NCI-H2196 (cell line): ENCODE results near the gene WNT6.

Source experiments
- DNase-seq: peaks from one replicate; lab custom pipeline; 2025; ENCODE audit not compliant: unreplicated experiment; lab: John Stamatoyannopoulos, UW

Gene WNT6

DNA sequence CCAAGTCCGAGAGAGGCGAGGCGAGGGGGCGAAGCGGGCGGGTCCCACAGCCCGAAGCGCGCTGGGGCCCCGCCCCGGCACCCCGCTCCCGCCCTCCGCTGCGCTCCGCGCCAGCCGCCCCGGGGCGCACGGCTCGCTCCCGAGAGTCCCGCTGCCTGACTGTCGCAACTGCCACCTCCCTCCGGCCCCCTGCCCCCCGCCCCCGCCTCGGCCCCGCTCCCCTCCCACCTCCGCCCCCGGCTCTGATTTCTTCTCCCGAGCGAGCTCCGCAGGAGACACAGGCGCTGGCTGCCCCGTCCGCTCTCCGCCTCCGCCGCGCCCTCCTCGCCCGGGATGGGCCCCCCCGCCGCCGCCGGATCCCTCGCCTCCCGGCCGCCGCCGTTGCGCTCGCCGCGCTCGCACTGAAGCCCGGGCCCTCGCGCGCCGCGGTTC, at the start of gene WNT6:
TSS of gene WNT6 (plus strand) at position 250 of the 432 bp plus-strand sequence. CDS start 233 bp downstream, outside the sequence.
- DNase-seq: no peak

DNA sequence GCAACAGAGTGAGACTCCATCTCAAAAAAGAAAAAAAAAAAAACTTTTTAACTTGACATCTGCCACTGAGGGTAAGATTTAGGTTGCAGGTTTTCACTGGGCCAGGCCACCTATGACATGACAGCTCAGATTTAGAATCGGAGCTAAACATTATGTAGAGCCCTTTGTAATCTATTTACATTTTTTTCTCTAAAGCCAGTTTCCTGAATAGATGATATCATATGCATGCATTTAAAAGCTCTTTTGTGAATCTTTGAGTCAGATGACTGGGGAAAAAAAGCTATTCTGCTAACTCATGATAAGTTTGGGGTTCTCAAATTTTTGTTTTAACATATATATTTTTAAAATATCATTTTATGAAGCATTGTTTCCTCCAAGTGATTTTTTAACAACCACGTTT, 49.3 kb upstream of the WNT6 start:
- DNase-seq: no peak

DNA sequence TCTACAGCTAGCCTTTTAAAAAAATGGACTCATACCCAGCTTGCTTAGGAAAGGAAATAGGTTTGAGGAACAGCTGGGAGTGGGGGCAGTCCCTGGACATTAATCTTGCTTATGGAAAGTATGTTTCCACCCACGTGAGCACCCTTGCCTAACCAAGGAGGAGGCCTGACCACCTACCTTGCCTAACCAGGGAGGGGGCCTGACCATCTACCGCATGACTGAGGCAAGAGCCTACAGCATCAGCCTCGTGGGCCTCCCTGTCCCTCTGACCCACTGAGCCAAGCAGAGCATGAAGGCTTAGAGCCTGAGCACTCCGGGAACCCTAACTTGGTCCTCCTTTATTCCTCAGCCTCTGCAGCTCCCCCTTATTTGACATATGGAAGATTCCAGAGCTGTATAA, 48.2 kb upstream of the WNT6 start:
- DNase-seq: no peak

DNA sequence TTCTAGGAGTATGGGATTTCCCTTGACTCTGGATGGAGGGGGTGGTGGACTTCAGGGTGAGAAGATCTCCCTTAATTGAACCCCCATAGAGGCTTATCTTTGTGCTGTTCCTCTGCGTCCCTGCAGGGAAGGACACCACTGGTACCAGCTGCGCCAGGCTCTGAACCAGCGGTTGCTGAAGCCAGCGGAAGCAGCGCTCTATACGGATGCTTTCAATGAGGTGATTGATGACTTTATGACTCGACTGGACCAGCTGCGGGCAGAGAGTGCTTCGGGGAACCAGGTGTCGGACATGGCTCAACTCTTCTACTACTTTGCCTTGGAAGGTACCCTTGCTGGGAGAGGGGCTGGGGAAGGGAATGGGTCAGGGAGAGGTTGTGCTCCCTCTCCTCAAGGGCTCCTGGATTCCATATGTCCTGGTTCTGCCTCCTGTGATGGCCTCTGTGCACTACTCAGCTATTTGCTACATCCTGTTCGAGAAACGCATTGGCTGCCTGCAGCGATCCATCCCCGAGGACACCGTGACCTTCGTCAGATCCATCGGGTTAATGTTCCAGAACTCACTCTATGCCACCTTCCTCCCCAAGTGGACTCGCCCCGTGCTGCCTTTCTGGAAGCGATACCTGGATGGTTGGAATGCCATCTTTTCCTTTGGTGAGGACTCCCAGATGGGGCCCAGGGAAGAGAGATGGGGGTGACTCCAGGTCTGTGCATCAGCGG, 47.3 kb upstream of the WNT6 start:
- DNase-seq: no peak

DNA sequence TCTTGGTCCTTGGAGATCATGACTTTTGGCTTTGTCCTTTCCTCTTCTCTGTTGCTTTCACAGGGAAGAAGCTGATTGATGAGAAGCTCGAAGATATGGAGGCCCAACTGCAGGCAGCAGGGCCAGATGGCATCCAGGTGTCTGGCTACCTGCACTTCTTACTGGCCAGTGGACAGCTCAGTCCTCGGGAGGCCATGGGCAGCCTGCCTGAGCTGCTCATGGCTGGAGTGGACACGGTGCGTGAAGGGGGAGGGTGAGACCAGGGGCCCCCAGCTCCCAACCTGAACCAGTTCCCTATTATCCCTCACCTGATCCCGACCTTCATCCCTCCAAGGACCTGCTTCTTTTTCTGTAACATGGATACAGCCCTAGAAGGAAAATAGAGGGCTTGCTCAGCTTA, 46.7 kb upstream of the WNT6 start:
- DNase-seq: no peak

DNA sequence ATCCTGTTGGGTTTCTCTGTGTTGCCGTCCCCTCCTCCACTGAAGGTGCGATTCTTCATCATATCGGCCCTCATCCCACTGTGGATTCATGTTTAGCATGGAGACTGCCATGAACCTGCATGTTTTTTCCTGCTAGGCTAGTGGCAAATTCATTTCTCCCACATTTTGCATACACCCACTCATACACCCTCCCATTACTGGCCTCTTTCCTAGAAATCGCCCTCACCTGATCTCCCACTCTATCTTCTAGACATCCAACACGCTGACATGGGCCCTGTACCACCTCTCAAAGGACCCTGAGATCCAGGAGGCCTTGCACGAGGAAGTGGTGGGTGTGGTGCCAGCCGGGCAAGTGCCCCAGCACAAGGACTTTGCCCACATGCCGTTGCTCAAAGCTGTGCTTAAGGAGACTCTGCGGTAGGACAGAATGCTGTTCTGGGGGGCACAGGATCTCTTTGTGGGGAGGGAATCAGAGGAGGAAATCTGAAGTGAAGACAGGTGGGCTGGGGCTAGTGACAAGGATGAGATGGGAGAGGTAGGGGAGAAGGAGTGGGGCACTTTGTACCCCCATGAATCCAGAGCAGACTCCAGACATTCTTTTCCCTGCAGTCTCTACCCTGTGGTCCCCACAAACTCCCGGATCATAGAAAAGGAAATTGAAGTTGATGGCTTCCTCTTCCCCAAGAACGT, 45.7 kb upstream of the WNT6 start:
- DNase-seq: no peak

DNA sequence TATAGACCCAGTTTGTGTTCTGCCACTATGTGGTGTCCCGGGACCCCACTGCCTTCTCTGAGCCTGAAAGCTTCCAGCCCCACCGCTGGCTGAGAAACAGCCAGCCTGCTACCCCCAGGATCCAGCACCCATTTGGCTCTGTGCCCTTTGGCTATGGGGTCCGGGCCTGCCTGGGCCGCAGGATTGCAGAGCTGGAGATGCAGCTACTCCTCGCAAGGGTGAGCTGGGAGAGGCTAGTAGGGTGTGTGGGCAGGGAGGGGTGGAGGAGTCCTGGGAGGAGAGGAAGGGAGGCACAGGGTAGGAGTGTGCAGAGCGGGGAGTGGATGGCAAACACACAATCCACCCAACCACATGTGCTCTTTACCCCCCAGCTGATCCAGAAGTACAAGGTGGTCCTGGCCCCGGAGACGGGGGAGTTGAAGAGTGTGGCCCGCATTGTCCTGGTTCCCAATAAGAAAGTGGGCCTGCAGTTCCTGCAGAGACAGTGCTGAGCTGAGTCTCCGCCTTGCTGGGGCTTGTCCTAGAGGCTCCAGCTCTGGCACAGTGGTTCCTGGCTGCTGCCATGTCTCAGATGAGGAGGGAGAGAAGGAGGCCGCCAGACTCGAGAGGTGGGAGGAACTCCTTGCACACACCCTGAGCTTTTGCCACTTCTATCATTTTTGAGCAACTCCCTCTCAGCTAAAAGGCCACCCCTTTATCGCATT, 44.9 kb upstream of the WNT6 start:
- no peak for DNase-seq

DNA sequence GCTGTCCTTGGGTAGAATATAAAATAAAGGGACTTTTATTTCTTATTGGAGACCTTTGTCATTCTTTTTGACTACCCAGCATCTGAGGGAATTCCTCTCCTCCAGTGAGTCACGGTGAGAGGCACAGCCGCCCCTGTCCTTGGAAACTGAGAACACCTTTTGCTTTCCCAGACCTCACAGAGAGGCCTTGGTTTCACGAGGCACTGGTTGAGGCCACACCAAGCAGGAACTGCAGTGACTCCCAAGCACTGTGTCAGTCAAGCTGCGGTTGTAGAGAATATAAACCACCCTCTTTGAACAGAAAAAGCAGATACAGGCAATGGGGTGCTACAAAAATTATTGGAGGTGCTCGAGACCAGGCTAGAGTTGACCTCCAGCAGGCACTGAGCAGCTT, 44.4 kb upstream of the WNT6 start:
- no peak for DNase-seq

DNA sequence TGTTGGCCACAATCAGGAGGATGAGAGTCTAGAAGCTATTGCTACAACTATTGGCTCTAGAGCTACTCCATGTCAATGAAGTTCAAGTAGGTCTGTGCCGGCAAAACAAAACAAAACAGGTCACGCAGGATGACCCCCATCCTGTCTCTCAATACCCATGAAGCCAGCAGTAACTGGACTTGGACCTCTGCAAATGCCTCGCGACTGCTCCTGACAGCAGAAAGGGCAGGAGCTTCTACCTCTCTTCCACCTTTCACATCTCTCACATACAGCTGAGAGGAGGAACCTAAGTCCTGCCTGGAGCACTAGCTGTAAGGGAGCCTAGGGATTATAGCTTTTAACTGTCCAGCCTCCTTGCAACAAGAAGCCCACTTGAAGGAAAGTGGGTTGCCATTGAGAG, 44.0 kb upstream of the WNT6 start:
- no peak for DNase-seq

DNA sequence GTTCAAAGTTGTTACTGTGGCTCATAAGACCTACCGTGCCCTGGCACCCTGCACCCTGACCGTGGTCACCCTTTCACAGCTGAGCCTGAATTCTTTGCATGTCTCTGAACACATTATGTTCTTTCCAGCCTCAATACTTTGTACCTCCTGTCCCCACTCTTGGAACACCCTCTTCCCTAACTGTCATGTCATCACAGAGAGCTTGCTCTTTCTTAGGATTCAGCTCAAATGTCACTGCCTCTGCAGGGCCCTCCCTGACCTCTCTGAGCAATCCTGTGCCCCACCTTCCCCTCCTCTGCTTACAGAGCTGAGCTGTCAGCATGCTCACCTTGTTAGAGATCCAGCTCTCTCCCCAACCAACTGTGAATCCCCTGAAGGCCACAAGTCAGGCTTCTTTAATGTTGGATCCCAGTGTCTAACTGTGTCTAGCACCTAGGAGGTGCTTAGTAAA, 43.0 kb upstream of the WNT6 start:
- no peak for DNase-seq

DNA sequence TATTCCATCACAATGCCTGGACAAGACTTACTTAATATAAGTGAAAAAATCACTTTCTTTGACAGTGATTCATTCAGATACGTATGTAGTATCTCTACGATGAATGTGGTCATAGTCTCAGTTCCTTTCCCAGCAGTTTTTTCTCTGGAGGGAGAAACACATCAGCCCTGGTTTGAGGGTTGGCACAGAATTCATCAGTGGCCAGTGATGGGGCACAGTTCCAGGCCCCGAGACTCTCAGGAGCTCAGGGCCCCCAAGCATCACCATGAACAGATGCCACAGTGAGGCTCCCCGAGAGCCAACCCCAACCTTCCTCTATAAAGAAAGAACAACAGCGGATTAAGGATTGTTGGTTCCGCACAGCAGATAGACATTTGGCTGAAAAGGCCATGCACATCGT, 40.5 kb upstream of the WNT6 start:
- DNase-seq: no peak

DNA sequence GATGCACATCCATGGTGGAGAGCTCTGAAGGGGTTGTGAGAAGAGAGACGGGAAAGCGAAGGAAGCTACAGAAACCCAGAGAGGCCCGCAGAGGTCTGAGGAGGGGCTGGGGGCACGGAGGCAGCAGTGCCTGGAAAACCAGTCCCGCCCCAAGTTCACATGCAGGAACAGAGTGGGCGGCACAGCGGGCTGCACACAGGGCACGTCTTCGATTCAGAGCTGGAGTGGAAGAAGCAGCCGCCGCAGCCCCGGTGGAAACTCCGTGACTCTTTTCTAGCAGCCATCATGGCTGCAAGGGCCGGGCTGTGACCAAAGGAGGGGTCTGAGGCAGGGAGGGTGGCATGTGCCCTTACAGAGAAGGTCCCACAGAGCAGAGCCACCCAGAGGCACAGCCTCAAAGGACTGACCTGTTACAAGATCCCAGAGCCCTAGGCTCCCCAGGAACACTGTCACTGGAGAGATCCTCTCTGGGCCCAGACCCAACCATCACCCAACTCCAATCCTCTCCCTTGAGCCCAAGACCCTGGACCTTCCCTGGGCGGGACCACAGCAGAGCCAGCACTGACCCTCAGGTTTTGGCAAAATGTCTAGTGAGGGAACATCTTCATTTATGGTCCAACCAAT, 38.7 kb upstream of the WNT6 start:
- DNase-seq: no peak

DNA sequence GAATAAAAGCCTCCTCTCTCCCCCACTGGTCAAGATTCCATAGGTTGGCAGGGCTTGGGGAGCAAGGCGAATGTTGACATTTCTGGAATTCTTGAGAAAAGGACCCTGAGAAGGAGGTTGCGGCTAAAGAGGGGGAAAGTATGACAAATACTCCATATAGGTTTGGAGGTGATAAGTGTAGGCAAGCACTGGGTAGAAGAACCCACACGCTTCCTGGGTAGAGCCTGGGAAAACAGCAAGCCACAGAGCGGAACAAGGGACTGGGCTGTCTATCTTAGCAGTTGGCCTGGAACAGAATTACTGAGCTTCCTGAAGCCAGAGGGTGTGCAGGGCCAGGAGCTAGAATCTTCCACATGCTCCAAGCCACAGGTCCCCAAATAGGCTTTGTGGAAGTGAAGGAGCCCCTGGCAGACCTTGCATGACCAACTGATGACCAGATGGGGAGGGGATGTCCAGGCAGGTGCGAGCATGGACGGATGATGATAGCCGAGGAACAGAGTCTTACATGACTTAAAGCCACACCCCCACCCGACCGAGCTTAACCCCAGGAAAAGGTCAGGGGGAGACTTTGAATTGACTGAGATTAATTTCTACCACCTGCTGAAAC, 37.9 kb upstream of the WNT6 start:
- DNase-seq: no peak

DNA sequence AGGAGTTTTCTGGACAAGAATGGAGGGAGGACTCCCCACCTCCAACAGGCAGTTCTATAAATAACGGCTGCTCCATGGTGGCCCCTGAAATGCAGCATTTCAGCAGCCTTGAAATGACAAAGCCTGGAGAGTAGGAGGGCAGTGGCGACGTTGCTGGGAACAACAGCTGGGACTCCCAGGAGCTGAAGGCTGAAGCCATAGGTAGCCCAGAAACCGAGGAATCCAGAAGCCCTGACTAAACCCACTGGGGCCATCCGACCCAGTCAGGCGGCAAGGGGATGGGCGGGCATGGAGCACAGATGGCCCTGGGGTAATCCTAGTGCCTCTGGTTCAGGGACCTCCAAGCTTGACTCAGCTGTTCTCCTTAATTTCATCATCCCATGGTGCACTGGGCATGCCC, 37.0 kb upstream of the WNT6 start:
- DNase-seq: no peak

DNA sequence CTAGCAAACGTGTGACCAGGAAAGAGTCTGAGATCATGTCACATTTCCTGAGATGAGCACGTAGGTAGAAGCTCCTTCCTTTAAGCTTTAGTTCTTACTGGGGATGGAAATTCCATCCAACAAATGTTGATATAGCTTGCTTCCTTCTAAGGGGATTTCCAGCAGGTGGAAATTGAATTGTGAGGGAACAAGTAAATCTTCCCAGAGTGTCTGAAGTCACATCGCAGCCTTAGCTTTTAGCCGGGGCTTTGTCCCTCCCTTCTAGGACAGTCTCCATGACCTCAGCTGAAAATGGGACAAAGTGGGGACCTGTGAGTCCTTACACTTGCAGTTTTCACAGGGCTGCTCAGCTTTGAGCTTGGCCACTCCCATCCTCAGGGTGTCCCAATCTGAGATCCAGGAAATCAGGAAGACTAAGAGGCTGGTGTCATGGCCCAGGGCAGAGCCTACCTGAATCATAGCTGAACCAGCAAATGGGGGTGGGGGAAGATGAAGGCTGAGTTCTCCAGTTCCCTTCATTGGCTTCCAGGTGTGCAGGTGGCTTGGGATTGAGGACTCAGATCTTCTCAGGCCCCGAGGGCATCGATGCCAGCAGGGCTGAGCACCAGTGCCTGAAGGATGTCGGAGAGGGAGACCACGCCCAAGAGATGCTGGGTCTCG, 36.3 kb upstream of the WNT6 start:
- DNase-seq: no peak

DNA sequence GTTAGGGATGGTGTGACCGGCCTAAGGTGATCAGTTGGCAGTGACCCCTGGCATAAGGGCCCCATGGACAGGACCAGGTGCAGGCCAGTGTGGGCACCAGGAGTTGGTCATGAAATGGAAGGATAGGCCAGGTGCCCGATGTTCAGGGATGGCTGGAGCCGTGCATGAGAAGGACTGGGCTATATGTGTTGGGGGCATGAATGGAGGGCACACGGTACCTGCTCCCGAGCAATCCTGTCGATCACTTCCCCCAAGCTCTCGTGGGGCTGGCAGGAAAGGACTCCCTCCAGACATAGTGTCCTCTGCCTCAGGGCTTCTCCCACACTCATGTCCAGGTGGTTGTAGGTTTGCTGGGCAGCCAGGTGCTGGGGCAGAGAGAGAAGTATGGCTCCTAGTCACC, 35.6 kb upstream of the WNT6 start:
- DNase-seq: no peak

DNA sequence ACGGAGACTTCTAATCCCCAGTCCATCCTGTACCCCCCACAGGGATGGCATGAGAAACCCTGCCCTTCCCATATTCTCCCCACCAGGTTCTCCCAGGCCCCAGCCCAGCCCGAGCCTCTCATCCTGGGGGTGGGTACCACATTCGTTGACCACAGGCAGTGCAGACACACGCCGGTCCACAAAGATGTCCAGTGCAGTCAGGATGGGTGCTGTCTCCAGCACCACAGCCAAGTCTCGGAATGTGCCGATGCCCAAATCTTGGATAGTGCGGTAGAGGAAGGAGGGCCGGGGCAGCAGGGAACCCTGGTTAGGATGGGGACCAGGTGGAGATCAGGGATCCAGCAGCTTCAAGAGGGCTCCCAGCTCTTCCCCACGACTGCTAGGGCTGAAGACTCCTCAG, 32.8 kb upstream of the WNT6 start:
- no peak for DNase-seq

DNA sequence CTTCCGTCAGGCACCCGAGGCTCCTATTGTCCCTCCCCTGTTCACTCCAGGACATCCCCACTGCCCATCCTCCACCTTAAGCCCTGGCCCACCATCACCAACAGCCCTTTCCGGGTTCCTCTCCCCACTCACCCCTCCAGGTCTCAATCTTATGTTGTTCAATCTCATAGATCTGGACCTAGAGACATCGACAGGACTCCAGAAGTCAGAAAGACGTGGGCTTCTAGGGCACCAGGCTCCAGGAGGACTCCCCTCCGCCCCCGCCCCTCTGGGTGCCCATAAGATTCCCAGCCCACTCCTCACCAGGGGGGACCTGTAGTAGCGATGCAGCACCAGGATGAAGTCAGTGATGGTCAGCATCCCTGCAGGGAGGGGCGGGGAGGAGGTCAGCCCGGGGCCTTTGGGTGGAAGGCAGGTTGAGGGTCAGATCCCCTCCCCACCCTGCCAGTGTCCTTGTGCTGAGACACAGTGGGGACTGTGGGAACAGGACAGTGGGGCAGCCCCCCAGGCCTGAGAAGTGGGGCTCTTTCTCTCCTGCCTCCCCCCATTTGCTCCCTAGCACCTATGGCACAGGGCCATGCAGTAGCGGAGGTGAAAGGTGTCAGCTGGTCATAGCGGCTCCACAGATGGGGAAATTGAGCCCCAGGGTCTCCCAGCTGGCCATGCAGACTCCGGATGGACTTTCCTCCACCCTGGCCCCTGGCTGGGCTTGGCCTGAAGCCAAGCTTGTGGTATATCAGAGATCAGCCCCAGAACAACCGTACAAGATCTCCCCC, 31.7 kb upstream of the WNT6 start:
- no peak for DNase-seq

DNA sequence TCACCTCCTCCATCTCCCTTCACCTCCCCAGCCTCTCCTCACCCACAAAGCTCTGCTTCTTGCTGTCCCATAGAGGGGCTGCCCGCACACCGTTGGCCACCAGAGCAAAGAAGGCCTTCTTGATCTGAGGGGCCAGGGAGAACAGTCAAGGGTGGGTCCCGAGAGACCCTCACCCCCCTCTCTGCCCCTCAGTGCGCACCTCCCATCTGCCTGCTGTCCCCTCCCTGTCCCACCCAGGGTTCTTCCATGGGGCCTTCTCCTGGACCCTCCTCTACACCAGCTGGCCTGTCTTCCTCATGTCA, 31.2 kb upstream of the WNT6 start:
- DNase-seq: no peak

DNA sequence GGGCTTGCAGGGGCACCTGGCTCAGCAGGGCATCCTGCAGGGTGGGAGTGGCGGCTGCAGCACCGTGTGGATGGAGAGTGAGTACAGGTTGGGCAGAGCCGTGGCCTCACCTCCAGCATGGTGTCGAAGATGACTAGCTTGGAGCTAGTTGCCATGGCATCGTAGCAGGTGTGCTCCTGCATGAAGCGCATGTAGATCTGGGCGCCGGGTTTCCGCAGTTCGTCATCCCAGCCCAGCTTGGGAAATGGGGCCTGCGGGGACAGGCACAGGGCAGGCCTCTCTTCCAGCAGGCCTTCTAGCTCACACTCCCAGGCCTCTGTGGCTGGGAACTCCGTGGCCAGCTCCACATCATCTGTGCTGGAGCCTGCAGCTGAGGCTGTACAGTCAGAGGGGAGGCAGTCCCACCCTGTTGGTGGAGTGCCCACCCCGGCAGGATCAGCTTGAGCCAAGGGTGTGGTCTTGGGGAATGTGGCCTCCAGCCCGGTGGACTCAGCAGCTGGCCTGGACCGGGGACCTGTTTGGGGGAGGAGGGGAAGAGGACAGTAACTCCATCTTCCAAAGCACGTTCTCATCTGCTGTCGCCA, 29.6 kb upstream of the WNT6 start:
- DNase-seq: peak; percentile 54
